K562 (cell line): ENCODE measurements around the gene ZDHHC8. TPM values are rescaled to one million over a fixed set of nuclear protein-coding genes. Genes with fewer than 3 reads are reported as not detected.
A peak's percentile ranks its signal among the peaks of the same experiment; 100 is the strongest.

Experiments
- ELF1 ChIP-seq: fragments of 200-800 bp; sonication (Bioruptor generic); IDR thresholded peaks from 2 replicates; pipeline ENCODE4 v1.6.1; 2016; ENCODE audit warnings: missing genetic modification characterization, missing compliant biosample characterization
- EP300 ChIP-seq: IDR thresholded peaks from 2 replicates; pipeline ENCODE4 v1.6.1; 2012; ENCODE audit warnings: low read length, improper control_type of control experiment
- MED1 ChIP-seq: sonication (generic); formaldehyde crosslinking; IDR thresholded peaks from 2 replicates; pipeline ENCODE4 v1.8.1; 2023; ENCODE audit warnings: missing genetic modification reagents, borderline replicate concordance
- SETDB1 ChIP-seq: IDR thresholded peaks from one replicate; pipeline ENCODE4 v1.6.1; 2012; ENCODE audit warnings: low read length, control low read depth, inconsistent platforms
- ZNF431 ChIP-seq: sonication (generic); formaldehyde crosslinking; IDR thresholded peaks from 2 replicates; pipeline ENCODE4 v1.8.0; 2022; ENCODE audit warnings: mild to moderate bottlenecking, missing genetic modification reagents
- ZNF778 ChIP-seq: fragments of 450-650 bp; formaldehyde crosslinking; IDR thresholded peaks from 2 replicates; pipeline ENCODE4 v1.4.0; 2020; ENCODE audit warnings: mild to moderate bottlenecking, moderate library complexity
- polyA plus RNA-seq, 8 experiments: library from polyadenylated mRNA; depleted of rRNA in 4 of 8; stranded (reverse) in 5 of 8; unstranded in 3 of 8; fragments of >200 nt; fragmentation: Nextera tagmentation in 2 of 8; fragmentation: Illumina TruSeq in 1 of 8; extraction: Ambion mirVana in 2 of 8; extraction: Trizol in 1 of 8; gene quantifications; 2 replicates each; pipeline versions ENCODE4 v1.2.1 to v1.2.3, GENCODE V29; 2011 to 2014; ENCODE audit warnings: inconsistent platforms in 1 of 8, missing spikeins in 1 of 8
- total RNA-seq, 7 experiments: library from RNA; depleted of rRNA in 6 of 7; stranded (reverse); fragments of >200 nt in 6 of 7; fragmentation: Illumina TruSeq in 2 of 7; extraction: Trizol in 2 of 7; gene quantifications; 2 replicates each; pipeline versions ENCODE4 v1.2.1 to v1.2.3, GENCODE V29; 2011 to 2021; ENCODE audit warnings: low replicate concordance in 1 of 7
- TF ChIP-seq, protein P1 (sequence below), 2 experiments: fragments of 450-650 bp; IDR thresholded peaks; 2 replicates each; pipeline ENCODE4 v1.6.1; 2016
- TF ChIP-seq, protein P2 (sequence below): IDR thresholded peaks from 2 replicates; pipeline ENCODE4 v1.6.1; 2014; ENCODE audit warnings: antibody characterized with exemption
- TF ChIP-seq, protein P3 (sequence below): sonication (generic); formaldehyde crosslinking; IDR thresholded peaks from 2 replicates; pipeline ENCODE4 v1.8.1; 2023; ENCODE audit warnings: mild to moderate bottlenecking, missing genetic modification reagents
- TF ChIP-seq, protein P4 (sequence below): fragments of 450-650 bp; IDR thresholded peaks from 2 replicates; pipeline ENCODE4 v1.6.1; 2016; ENCODE audit warnings: mild to moderate bottlenecking, moderate library complexity

Gene ZDHHC8
- total and polyA plus RNA-seq, 9 of the 15 experiments (the other 6 are each of a cell fraction or from before 2014, with no cell fraction given) = 0.04 to 109 (median 16.4) TPM

DNA sequence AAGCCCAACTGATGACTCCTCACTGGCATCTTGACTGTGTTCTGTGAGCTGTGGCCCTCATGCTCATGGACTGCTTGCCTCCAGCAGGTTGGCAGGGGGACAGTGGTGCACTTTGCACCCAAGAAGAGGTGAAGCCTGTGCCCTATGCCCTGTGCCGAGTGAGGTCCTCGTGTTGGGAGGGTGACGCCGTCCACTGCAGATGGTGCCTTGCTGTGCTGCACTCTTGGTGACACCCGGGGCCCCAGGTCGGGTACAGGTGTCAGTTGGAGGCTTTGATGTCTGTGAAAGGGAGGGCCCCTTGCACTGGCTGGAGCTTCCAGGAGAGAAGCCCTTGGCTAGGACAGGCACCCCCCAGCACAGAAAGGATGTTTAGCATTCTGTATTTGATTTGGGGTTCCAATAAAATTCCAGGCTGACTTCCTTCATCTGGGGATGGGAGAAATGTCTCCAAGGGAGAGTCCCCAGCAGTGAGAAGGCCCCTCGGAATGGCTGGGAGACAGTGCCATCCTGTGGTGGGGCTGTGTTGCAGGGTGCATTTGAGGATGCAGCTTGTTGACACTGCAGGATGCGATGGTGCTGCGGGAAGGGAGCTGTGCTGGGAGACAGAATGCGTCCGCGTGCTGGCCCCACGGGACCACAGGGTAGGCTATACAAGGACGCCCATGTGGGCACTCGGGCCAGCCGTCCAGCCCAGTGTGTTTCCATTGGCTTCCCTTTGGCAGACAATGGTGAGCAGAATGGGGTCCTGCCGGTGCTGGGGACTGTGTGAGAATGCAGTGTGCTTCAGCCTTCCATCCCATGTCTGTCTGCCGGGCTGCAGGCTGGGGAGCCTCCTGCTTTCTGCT is 2.5 kb upstream of the ZDHHC8 start (continued):
- TF ChIP-seq ZNF778 = no peak
- TF ChIP-seq, protein P1, sequence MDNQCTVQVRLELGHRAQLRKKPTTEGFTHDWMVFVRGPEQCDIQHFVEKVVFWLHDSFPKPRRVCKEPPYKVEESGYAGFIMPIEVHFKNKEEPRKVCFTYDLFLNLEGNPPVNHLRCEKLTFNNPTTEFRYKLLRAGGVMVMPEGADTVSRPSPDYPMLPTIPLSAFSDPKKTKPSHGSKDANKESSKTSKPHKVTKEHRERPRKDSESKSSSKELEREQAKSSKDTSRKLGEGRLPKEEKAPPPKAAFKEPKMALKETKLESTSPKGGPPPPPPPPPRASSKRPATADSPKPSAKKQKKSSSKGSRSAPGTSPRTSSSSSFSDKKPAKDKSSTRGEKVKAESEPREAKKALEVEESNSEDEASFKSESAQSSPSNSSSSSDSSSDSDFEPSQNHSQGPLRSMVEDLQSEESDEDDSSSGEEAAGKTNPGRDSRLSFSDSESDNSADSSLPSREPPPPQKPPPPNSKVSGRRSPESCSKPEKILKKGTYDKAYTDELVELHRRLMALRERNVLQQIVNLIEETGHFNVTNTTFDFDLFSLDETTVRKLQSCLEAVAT (IDR thresholded peaks at IDR 0.05) = no peak; a peak in 1 of 4 replicates
- TF ChIP-seq ELF1 = no peak
- no peak for TF ChIP-seq MED1 (CRISPR knock-in tag)
- TF ChIP-seq, protein P2, sequence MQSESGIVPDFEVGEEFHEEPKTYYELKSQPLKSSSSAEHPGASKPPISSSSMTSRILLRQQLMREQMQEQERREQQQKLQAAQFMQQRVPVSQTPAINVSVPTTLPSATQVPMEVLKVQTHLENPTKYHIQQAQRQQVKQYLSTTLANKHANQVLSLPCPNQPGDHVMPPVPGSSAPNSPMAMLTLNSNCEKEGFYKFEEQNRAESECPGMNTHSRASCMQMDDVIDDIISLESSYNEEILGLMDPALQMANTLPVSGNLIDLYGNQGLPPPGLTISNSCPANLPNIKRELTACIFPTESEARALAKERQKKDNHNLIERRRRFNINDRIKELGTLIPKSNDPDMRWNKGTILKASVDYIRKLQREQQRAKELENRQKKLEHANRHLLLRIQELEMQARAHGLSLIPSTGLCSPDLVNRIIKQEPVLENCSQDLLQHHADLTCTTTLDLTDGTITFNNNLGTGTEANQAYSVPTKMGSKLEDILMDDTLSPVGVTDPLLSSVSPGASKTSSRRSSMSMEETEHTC = no peak
- TF ChIP-seq, protein P3, sequence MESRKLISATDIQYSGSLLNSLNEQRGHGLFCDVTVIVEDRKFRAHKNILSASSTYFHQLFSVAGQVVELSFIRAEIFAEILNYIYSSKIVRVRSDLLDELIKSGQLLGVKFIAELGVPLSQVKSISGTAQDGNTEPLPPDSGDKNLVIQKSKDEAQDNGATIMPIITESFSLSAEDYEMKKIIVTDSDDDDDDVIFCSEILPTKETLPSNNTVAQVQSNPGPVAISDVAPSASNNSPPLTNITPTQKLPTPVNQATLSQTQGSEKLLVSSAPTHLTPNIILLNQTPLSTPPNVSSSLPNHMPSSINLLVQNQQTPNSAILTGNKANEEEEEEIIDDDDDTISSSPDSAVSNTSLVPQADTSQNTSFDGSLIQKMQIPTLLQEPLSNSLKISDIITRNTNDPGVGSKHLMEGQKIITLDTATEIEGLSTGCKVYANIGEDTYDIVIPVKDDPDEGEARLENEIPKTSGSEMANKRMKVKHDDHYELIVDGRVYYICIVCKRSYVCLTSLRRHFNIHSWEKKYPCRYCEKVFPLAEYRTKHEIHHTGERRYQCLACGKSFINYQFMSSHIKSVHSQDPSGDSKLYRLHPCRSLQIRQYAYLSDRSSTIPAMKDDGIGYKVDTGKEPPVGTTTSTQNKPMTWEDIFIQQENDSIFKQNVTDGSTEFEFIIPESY (CRISPR knock-in tag) = no peak
- TF ChIP-seq, protein P4, sequence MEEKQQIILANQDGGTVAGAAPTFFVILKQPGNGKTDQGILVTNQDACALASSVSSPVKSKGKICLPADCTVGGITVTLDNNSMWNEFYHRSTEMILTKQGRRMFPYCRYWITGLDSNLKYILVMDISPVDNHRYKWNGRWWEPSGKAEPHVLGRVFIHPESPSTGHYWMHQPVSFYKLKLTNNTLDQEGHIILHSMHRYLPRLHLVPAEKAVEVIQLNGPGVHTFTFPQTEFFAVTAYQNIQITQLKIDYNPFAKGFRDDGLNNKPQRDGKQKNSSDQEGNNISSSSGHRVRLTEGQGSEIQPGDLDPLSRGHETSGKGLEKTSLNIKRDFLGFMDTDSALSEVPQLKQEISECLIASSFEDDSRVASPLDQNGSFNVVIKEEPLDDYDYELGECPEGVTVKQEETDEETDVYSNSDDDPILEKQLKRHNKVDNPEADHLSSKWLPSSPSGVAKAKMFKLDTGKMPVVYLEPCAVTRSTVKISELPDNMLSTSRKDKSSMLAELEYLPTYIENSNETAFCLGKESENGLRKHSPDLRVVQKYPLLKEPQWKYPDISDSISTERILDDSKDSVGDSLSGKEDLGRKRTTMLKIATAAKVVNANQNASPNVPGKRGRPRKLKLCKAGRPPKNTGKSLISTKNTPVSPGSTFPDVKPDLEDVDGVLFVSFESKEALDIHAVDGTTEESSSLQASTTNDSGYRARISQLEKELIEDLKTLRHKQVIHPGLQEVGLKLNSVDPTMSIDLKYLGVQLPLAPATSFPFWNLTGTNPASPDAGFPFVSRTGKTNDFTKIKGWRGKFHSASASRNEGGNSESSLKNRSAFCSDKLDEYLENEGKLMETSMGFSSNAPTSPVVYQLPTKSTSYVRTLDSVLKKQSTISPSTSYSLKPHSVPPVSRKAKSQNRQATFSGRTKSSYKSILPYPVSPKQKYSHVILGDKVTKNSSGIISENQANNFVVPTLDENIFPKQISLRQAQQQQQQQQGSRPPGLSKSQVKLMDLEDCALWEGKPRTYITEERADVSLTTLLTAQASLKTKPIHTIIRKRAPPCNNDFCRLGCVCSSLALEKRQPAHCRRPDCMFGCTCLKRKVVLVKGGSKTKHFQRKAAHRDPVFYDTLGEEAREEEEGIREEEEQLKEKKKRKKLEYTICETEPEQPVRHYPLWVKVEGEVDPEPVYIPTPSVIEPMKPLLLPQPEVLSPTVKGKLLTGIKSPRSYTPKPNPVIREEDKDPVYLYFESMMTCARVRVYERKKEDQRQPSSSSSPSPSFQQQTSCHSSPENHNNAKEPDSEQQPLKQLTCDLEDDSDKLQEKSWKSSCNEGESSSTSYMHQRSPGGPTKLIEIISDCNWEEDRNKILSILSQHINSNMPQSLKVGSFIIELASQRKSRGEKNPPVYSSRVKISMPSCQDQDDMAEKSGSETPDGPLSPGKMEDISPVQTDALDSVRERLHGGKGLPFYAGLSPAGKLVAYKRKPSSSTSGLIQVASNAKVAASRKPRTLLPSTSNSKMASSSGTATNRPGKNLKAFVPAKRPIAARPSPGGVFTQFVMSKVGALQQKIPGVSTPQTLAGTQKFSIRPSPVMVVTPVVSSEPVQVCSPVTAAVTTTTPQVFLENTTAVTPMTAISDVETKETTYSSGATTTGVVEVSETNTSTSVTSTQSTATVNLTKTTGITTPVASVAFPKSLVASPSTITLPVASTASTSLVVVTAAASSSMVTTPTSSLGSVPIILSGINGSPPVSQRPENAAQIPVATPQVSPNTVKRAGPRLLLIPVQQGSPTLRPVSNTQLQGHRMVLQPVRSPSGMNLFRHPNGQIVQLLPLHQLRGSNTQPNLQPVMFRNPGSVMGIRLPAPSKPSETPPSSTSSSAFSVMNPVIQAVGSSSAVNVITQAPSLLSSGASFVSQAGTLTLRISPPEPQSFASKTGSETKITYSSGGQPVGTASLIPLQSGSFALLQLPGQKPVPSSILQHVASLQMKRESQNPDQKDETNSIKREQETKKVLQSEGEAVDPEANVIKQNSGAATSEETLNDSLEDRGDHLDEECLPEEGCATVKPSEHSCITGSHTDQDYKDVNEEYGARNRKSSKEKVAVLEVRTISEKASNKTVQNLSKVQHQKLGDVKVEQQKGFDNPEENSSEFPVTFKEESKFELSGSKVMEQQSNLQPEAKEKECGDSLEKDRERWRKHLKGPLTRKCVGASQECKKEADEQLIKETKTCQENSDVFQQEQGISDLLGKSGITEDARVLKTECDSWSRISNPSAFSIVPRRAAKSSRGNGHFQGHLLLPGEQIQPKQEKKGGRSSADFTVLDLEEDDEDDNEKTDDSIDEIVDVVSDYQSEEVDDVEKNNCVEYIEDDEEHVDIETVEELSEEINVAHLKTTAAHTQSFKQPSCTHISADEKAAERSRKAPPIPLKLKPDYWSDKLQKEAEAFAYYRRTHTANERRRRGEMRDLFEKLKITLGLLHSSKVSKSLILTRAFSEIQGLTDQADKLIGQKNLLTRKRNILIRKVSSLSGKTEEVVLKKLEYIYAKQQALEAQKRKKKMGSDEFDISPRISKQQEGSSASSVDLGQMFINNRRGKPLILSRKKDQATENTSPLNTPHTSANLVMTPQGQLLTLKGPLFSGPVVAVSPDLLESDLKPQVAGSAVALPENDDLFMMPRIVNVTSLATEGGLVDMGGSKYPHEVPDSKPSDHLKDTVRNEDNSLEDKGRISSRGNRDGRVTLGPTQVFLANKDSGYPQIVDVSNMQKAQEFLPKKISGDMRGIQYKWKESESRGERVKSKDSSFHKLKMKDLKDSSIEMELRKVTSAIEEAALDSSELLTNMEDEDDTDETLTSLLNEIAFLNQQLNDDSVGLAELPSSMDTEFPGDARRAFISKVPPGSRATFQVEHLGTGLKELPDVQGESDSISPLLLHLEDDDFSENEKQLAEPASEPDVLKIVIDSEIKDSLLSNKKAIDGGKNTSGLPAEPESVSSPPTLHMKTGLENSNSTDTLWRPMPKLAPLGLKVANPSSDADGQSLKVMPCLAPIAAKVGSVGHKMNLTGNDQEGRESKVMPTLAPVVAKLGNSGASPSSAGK = no peak
- TF ChIP-seq SETDB1 = peak; percentile 91
- no peak for TF ChIP-seq ZNF431 (CRISPR knock-in tag)
- TF ChIP-seq EP300 = peak; percentile 40; the same call in 1 of the 2 replicates
